Tibial artery (tissue), 4 donors: ENCODE data around the gene LCN1.
"Not testable (repeated sequence)": the region's sequence is repeated elsewhere in the genome, so short reads cannot be mapped to it uniquely, and the experiment has no call there.

ENCODE experiments used
- DNase-seq, 2 donors: peaks; one replicate each; pipeline ENCODE4 v3.0.0-alpha.2; 2019
- H3K27ac ChIP-seq, 2 donors: fragments of 200-600 bp; sonication (generic) in 1 of 2; 1 replicate in 1 of 2; 2 replicates in 1 of 2; pipeline ENCODE4 v1.5.1; 2018 to 2019; ENCODE audit warnings: mild to moderate bottlenecking in 1 of 2
- H3K27me3 ChIP-seq, 2 donors: fragments of 200-600 bp; sonication (generic) in 1 of 2; one replicate each; pipeline versions ENCODE4 v1.5.1 to v1.6.0; 2016 to 2019
- H3K36me3 ChIP-seq, 3 donors: fragments of 200-600 bp; sonication (generic) in 2 of 3; one replicate each; pipeline ENCODE4 v1.5.1; 2016 to 2019; ENCODE audit warnings: mild to moderate bottlenecking in 2 of 3
- H3K4me1 ChIP-seq, 4 donors: fragments of 200-600 bp; sonication (generic) in 2 of 4; 1 replicate in 3 of 4; 2 replicates in 1 of 4; pipeline ENCODE4 v1.5.1; 2016 to 2019
- H3K4me3 ChIP-seq, 2 donors: fragments of 200-600 bp; sonication (generic) in 1 of 2; 1 replicate in 1 of 2; 2 replicates in 1 of 2; pipeline ENCODE4 v1.5.1; 2018 to 2019; ENCODE audit warnings: mild to moderate bottlenecking in 2 of 2
- H3K9me3 ChIP-seq, 3 donors: fragments of 200-600 bp; sonication (generic) in 1 of 3; one replicate each; pipeline ENCODE4 v1.5.1; 2016 to 2019
- intact Hi-C: fragments of 100-400 bp; cut with DNase I; formaldehyde crosslinking; loops from one replicate; pipeline ENCODE4 v1.15.0; 2023; ENCODE audit warnings: low total_unique reads
- TF ChIP-seq, protein P1 (sequence below), 2 experiments: fragments of 200-600 bp in 1 of 2; fragments of 450-650 bp in 1 of 2; IDR thresholded peaks; one replicate each; pipeline ENCODE4 v1.5.1; 2017 to 2019; ENCODE audit warnings: antibody characterized with exemption in 2 of 2, mild to moderate bottlenecking in 1 of 2, moderate library complexity in 1 of 2

LCN1 gene

DNA sequence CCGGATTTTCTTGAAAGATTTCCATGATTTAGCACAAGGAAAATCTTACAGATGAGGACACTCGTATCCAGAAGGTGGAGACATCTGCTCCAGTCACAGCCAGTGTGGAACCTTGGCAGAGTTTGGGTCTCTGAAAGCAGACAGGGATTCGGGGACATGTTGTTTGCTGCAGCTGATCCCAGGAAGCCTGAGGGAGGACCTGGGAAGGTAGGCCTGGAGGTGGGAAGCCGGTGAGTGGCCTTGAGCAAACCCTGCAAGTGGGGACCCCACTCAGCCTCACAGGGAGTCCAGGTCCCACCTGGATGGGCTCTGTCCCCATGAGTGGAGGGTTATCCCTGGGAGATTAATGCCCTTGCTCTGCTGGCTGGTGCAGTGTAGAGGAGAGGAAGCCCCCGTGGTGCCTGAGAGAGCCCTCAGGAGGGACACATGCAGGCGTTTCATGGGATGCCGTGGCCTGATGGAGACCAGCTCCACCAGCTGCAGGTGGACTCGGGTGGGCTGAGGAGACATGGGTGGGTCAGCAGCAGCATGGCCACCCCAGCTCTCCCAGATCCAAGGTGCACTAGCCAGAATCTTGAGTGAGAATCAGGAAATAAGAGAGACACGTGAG is 12.9 kb upstream of the LCN1 start:
- peaks cover 0 to 10% (median 4%) of the 10 kb centered on the region in 3 donors for H3K9me3 ChIP-seq
- no peaks in the 10 kb centered on the region for H3K27me3 ChIP-seq
- TF ChIP-seq, protein P1, sequence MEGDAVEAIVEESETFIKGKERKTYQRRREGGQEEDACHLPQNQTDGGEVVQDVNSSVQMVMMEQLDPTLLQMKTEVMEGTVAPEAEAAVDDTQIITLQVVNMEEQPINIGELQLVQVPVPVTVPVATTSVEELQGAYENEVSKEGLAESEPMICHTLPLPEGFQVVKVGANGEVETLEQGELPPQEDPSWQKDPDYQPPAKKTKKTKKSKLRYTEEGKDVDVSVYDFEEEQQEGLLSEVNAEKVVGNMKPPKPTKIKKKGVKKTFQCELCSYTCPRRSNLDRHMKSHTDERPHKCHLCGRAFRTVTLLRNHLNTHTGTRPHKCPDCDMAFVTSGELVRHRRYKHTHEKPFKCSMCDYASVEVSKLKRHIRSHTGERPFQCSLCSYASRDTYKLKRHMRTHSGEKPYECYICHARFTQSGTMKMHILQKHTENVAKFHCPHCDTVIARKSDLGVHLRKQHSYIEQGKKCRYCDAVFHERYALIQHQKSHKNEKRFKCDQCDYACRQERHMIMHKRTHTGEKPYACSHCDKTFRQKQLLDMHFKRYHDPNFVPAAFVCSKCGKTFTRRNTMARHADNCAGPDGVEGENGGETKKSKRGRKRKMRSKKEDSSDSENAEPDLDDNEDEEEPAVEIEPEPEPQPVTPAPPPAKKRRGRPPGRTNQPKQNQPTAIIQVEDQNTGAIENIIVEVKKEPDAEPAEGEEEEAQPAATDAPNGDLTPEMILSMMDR (IDR thresholded peaks at IDR 0.05), result no peak
- H3K36me3 ChIP-seq, result peaks cover 12 to 25% (median 23%) of the 10 kb centered on the region in 3 donors
- no peak overlapping the region for H3K4me3 ChIP-seq
- intact Hi-C loops, result no loop called here
- H3K4me1 ChIP-seq, result peaks cover 0 to 3% (median 0%) of the 10 kb centered on the region in 4 donors
- peak in 1 of 2 donors; percentile 33 for DNase-seq
- H3K27ac ChIP-seq, result no peak overlapping the region

DNA sequence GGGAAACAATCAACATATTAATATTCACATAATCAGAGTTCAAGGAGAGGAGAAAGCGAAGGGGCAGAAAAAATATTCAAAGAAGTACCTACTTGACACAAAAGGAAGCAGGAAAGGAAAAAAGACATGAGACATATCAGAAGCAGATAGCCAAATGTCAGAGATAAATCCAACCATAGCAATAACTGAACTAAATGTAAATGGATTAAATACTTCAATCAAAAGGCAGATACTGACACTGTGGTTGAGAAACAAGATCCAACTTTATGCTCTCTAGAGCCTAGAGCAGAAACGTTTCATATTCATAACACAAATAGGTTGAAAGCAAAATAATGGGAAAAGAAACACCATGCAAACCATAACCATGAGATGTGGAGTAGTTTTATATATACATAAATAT is 11.8 kb upstream of the LCN1 start:
- no peak overlapping the region for H3K27ac ChIP-seq
- no peak for DNase-seq
- TF ChIP-seq, protein P1 (IDR thresholded peaks at IDR 0.05), result no peak
- H3K36me3 ChIP-seq, result peaks cover under 1 to 13% (median 12%) of the 10 kb centered on the region in 3 donors
- no peak overlapping the region for H3K4me3 ChIP-seq
- H3K9me3 ChIP-seq, result peaks cover 0 to 10% (median 4%) of the 10 kb centered on the region in 3 donors
- peaks cover 0 to under 1% (median 0%) of the 10 kb centered on the region in 4 donors for H3K4me1 ChIP-seq
- no peaks in the 10 kb centered on the region for H3K27me3 ChIP-seq
- intact Hi-C loops, result no loop called here

GRCh38 chr9:135512241-135512603 is 9.0 kb upstream of the LCN1 start:
- Histone ChIP-seq H3K36me3 (no peaks in the 10 kb centered on the region), H3K27me3 (peaks cover 0 to 7% of the 10 kb centered on the region in 2 donors), H3K4me3 (no peak overlapping the region), H3K27ac (no peak overlapping the region), H3K4me1 (no peaks in the 10 kb centered on the region), H3K9me3 (peaks cover 0 to 10% (median 4%) of the 10 kb centered on the region in 3 donors)
- TF ChIP-seq, protein P1 (IDR thresholded peaks at IDR 0.05), result no peak
- DNase-seq, result peak in 1 of 2 donors; percentile 20
- intact Hi-C loops, result no loop called here

DNA sequence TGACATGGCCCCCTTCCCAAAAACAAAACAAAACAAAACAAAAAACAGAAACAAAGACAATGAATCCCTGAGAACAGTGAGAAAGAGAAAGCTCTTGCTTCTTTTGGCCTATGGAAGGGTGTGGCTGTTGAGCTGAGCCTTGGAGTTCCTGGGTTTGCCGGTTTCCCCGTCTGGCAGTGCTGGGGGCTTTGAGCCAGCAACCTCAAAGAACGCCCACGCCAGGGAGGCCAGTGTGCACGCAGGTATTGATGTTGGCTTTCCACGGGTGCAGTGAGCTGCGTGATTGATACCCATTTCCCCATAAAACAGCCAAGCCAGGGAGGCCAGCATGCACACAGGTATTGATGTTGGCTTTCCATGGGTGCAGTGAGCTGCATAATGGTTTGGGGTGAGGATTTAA is 8.3 kb upstream of the LCN1 start:
- no peak overlapping the region for H3K4me3 ChIP-seq
- peaks cover 0 to 7% of the 10 kb centered on the region in 2 donors for H3K27me3 ChIP-seq
- H3K36me3 ChIP-seq, result no peaks in the 10 kb centered on the region
- H3K9me3 ChIP-seq, result peaks cover 0 to 10% (median 4%) of the 10 kb centered on the region in 3 donors
- no peak overlapping the region for H3K27ac ChIP-seq
- intact Hi-C loops, result no loop called here
- peak in 1 of 2 donors; percentile 33 for DNase-seq
- TF ChIP-seq, protein P1 (IDR thresholded peaks at IDR 0.05), result no peak
- H3K4me1 ChIP-seq, result no peaks in the 10 kb centered on the region

- no peak overlapping the region for H3K4me3 ChIP-seq
- peaks cover 0 to 7% of the 10 kb centered on the region in 2 donors for H3K27me3 ChIP-seq
- TF ChIP-seq, protein P1 (IDR thresholded peaks at IDR 0.05), result no peak
- peak in 1 of 2 donors; percentile 41 for DNase-seq
- intact Hi-C loops, result no loop called here
- no peaks in the 10 kb centered on the region for H3K4me1 ChIP-seq
- H3K9me3 ChIP-seq, result peaks cover 0 to 6% (median 4%) of the 10 kb centered on the region in 3 donors
- no peaks in the 10 kb centered on the region for H3K36me3 ChIP-seq
- H3K27ac ChIP-seq, result no peak overlapping the region
Measured at GRCh38 chr9:135513351-135513846, 7.8 kb upstream of the LCN1 start.

GRCh38 chr9:135513906-135514305 is 7.3 kb upstream of the LCN1 start:
- H3K27ac ChIP-seq, H3K4me3 ChIP-seq, H3K9me3 ChIP-seq, H3K27me3 ChIP-seq, H3K36me3 ChIP-seq, intact Hi-C loops, H3K4me1 ChIP-seq: not testable (repeated sequence)
- peak in 1 of 2 donors; percentile 38 for DNase-seq
